H1 (cell line): ENCODE measurements around the gene ST14.

Experiments
- CBX8 ChIP-seq: fragments of 300-800, 300-1000 bp; sonication (generic); IDR thresholded peaks from 2 replicates; pipeline ENCODE4 v1.7.1; 2016; ENCODE audit warnings: low read depth, low read length, borderline replicate concordance
- CEBPB ChIP-seq: IDR thresholded peaks from 2 replicates; pipeline ENCODE4 v1.6.1; 2012; ENCODE audit warnings: low read depth, low read length
- EP300 ChIP-seq, 2 experiments: IDR thresholded peaks; 1 replicate in 1 of 2; 2 replicates in 1 of 2; pipeline ENCODE4 v1.6.1; 2011 to 2012; ENCODE audit warnings: low read depth in 2 of 2, low read length in 2 of 2, mild to moderate bottlenecking in 2 of 2, borderline replicate concordance in 1 of 2, inconsistent platforms in 1 of 2, moderate library complexity in 1 of 2
- TF ChIP-seq, protein P1 (sequence below), 3 experiments: IDR thresholded peaks; 1 replicate in 2 of 3; 2 replicates in 1 of 3; pipeline versions ENCODE4 v1.5.1 to v1.6.1; 2011; ENCODE audit warnings: low read length in 3 of 3, mild to moderate bottlenecking in 3 of 3, inconsistent platforms in 2 of 3, low read depth in 1 of 3, moderate library complexity in 1 of 3; ENCODE audit not compliant: insufficient read depth in 1 of 3; ENCODE audit errors: control extremely low read depth in 1 of 3

DNA sequence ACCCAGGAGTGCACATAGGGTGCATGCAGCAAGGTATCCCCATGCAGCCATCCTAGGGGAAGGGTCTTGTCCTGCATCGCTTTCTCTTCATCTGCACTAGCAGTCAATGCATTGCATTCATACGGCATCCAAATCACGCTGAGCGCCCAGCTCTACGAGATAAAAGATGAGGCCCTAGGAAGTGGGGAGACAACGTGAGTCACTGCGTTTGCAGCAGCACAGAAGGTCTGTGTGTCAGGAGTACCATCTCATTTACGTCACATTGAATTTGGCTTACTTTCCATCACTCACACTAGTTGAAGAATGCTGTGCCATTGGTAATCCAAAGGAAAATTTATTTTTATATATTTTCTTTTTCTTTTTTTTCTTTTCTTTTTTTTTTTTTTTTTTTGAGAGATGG, 2.5 kb upstream of the ST14 start:
- TF ChIP-seq, protein P1, sequence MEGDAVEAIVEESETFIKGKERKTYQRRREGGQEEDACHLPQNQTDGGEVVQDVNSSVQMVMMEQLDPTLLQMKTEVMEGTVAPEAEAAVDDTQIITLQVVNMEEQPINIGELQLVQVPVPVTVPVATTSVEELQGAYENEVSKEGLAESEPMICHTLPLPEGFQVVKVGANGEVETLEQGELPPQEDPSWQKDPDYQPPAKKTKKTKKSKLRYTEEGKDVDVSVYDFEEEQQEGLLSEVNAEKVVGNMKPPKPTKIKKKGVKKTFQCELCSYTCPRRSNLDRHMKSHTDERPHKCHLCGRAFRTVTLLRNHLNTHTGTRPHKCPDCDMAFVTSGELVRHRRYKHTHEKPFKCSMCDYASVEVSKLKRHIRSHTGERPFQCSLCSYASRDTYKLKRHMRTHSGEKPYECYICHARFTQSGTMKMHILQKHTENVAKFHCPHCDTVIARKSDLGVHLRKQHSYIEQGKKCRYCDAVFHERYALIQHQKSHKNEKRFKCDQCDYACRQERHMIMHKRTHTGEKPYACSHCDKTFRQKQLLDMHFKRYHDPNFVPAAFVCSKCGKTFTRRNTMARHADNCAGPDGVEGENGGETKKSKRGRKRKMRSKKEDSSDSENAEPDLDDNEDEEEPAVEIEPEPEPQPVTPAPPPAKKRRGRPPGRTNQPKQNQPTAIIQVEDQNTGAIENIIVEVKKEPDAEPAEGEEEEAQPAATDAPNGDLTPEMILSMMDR (IDR thresholded peaks at IDR 0.05; ENCODE audit: control extremely low read depth in 1 of 3, insufficient read depth in 1 of 3, low read depth in 1 of 3, low read length in 3 of 3), result no peak
- TF ChIP-seq CEBPB (no peak), EP300 (IDR thresholded peaks at IDR 0.05; ENCODE audit: borderline replicate concordance in 1 of 2, low read depth in 2 of 2, low read length in 2 of 2) (no peak), CBX8 (no peak)
